Adrenal gland (tissue), 5 donors: Measurements from ENCODE around the gene EXOC4.
A peak's percentile ranks its signal among the peaks of the same experiment; 100 is the strongest.

Experiments
- CTCF ChIP-seq, 6 experiments: fragments of 450-650 bp in 4 of 6; fragments of 200-600 bp in 2 of 6; sonication (generic) in 1 of 6; IDR thresholded peaks; 1 replicate in 5 of 6; 2 replicates in 1 of 6; pipeline versions ENCODE4 v1.5.1 to v1.8.0; 2016 to 2021; ENCODE audit warnings: antibody characterized with exemption in 6 of 6, mild to moderate bottlenecking in 2 of 6, moderate library complexity in 1 of 6
- POLR2A ChIP-seq, 2 donors: fragments of 450-650 bp; IDR thresholded peaks; one replicate each; pipeline ENCODE4 v1.6.1; 2017; ENCODE audit warnings: antibody characterized with exemption in 2 of 2, mild to moderate bottlenecking in 2 of 2, moderate library complexity in 1 of 2
- donor health status: DM: no; HTN: no; CAD: no.

GRCh38 chr7:133742709-133743538 is 490.0 kb downstream of the EXOC4 start:
- TF ChIP-seq CTCF (IDR thresholded peaks at IDR 0.05) (peak; percentile 3 to 48 (median 32)), POLR2A (IDR thresholded peaks at IDR 0.05) (no peak)
